Measurements from ENCODE around the gene GHRHR.

The GHRHR gene

GRCh38 chr7:30968747-30969603, 5.2 kb downstream of the GHRHR start:
- no peaks in the 10 kb centered on the region for H3K36me3 ChIP-seq (ENCODE audit: control insufficient read depth in 2 of 2, insufficient read depth in 2 of 2, low read length in 2 of 2)
- H3K9ac ChIP-seq (ENCODE audit: low read length in 2 of 2), result no peak overlapping the region
- H3K4me3 ChIP-seq (ENCODE audit: low read length in 2 of 2), result no peak overlapping the region
- no peaks in the 10 kb centered on the region for H3K9me3 ChIP-seq (ENCODE audit: control insufficient read depth in 2 of 2, low read length in 2 of 2)
- peaks cover 2 to 9% of the 10 kb centered on the region in 2 donors for H3K27me3 ChIP-seq (ENCODE audit: control insufficient read depth in 1 of 2, insufficient read depth in 2 of 2, low read length in 2 of 2)
- no peaks in the 10 kb centered on the region for H3K4me1 ChIP-seq (ENCODE audit: control insufficient read depth, insufficient read depth, low read length)
- no peak overlapping the region for H3K27ac ChIP-seq (ENCODE audit: low read length)

- H3K36me3 ChIP-seq (ENCODE audit: control insufficient read depth in 2 of 2, insufficient read depth in 2 of 2, low read length in 2 of 2), result no peaks in the 10 kb centered on the region
- H3K4me1 ChIP-seq (ENCODE audit: control insufficient read depth, insufficient read depth, low read length), result peaks cover 3% of the 10 kb centered on the region
- H3K27ac ChIP-seq (ENCODE audit: low read length), result no peak overlapping the region
- peaks cover 2 to 9% of the 10 kb centered on the region in 2 donors for H3K27me3 ChIP-seq (ENCODE audit: control insufficient read depth in 1 of 2, insufficient read depth in 2 of 2, low read length in 2 of 2)
- no peak overlapping the region for H3K9ac ChIP-seq (ENCODE audit: low read length in 2 of 2)
- no peaks in the 10 kb centered on the region for H3K9me3 ChIP-seq (ENCODE audit: control insufficient read depth in 2 of 2, low read length in 2 of 2)
- no peak overlapping the region for H3K4me3 ChIP-seq (ENCODE audit: low read length in 2 of 2)
Observed at GRCh38 chr7:30969604-30969970, 5.8 kb downstream of the GHRHR start.

GRCh38 chr7:30970074-30970473, 6.3 kb downstream of the GHRHR start:
- Histone ChIP-seq H3K27ac (ENCODE audit: low read length) (no peak overlapping the region), H3K4me3 (ENCODE audit: low read length in 2 of 2) (no peak overlapping the region), H3K9ac (ENCODE audit: low read length in 2 of 2) (no peak overlapping the region), H3K36me3 (ENCODE audit: control insufficient read depth in 2 of 2, insufficient read depth in 2 of 2, low read length in 2 of 2) (no peaks in the 10 kb centered on the region), H3K27me3 (ENCODE audit: control insufficient read depth in 1 of 2, insufficient read depth in 2 of 2, low read length in 2 of 2) (peaks cover 2 to 9% of the 10 kb centered on the region in 2 donors), H3K9me3 (ENCODE audit: control insufficient read depth in 2 of 2, low read length in 2 of 2) (no peaks in the 10 kb centered on the region), H3K4me1 (ENCODE audit: control insufficient read depth, insufficient read depth, low read length) (peaks cover 6% of the 10 kb centered on the region)

- H3K4me3 ChIP-seq (ENCODE audit: low read length in 2 of 2), result no peak overlapping the region
- H3K36me3 ChIP-seq (ENCODE audit: control insufficient read depth in 2 of 2, insufficient read depth in 2 of 2, low read length in 2 of 2), result no peaks in the 10 kb centered on the region
- H3K9me3 ChIP-seq (ENCODE audit: control insufficient read depth in 2 of 2, low read length in 2 of 2), result no peaks in the 10 kb centered on the region
- H3K27me3 ChIP-seq (ENCODE audit: control insufficient read depth in 1 of 2, insufficient read depth in 2 of 2, low read length in 2 of 2), result peaks cover 2 to 8% of the 10 kb centered on the region in 2 donors
- peaks cover 6% of the 10 kb centered on the region for H3K4me1 ChIP-seq (ENCODE audit: control insufficient read depth, insufficient read depth, low read length)
- no peak overlapping the region for H3K27ac ChIP-seq (ENCODE audit: low read length)
- no peak overlapping the region for H3K9ac ChIP-seq (ENCODE audit: low read length in 2 of 2)
Observed at GRCh38 chr7:30970594-30971094, 6.9 kb downstream of the GHRHR start.

GRCh38 chr7:30971440-30971839, 7.7 kb downstream of the GHRHR start:
- Histone ChIP-seq H3K9me3 (ENCODE audit: control insufficient read depth in 2 of 2, low read length in 2 of 2) (no peaks in the 10 kb centered on the region), H3K27ac (ENCODE audit: low read length) (no peak overlapping the region), H3K36me3 (ENCODE audit: control insufficient read depth in 2 of 2, insufficient read depth in 2 of 2, low read length in 2 of 2) (no peaks in the 10 kb centered on the region), H3K9ac (ENCODE audit: low read length in 2 of 2) (no peak overlapping the region), H3K4me1 (ENCODE audit: control insufficient read depth, insufficient read depth, low read length) (peaks cover 6% of the 10 kb centered on the region), H3K4me3 (ENCODE audit: low read length in 2 of 2) (no peak overlapping the region), H3K27me3 (ENCODE audit: control insufficient read depth in 1 of 2, insufficient read depth in 2 of 2, low read length in 2 of 2) (peaks cover 2 to 7% of the 10 kb centered on the region in 2 donors)

GRCh38 chr7:30971840-30972563, 8.2 kb downstream of the GHRHR start:
- Histone ChIP-seq H3K36me3 (ENCODE audit: control insufficient read depth in 2 of 2, insufficient read depth in 2 of 2, low read length in 2 of 2) (no peaks in the 10 kb centered on the region), H3K9ac (ENCODE audit: low read length in 2 of 2) (no peak overlapping the region), H3K9me3 (ENCODE audit: control insufficient read depth in 2 of 2, low read length in 2 of 2) (no peaks in the 10 kb centered on the region), H3K27me3 (ENCODE audit: control insufficient read depth in 1 of 2, insufficient read depth in 2 of 2, low read length in 2 of 2) (peaks cover 2 to 7% of the 10 kb centered on the region in 2 donors), H3K27ac (ENCODE audit: low read length) (no peak overlapping the region), H3K4me3 (ENCODE audit: low read length in 2 of 2) (no peak overlapping the region), H3K4me1 (ENCODE audit: control insufficient read depth, insufficient read depth, low read length) (peaks cover 6% of the 10 kb centered on the region)

GRCh38 chr7:30973292-30973691, 9.5 kb downstream of the GHRHR start:
- Histone ChIP-seq H3K27me3 (ENCODE audit: control insufficient read depth in 1 of 2, insufficient read depth in 2 of 2, low read length in 2 of 2) (peaks cover 2 to 11% of the 10 kb centered on the region in 2 donors), H3K36me3 (ENCODE audit: control insufficient read depth in 2 of 2, insufficient read depth in 2 of 2, low read length in 2 of 2) (no peaks in the 10 kb centered on the region)

GRCh38 chr7:30973791-30974604, 10.2 kb downstream of the GHRHR start:
- no peak overlapping the region for H3K9ac ChIP-seq (ENCODE audit: low read length in 2 of 2)
- peaks cover 2 to 11% of the 10 kb centered on the region in 2 donors for H3K27me3 ChIP-seq (ENCODE audit: control insufficient read depth in 1 of 2, insufficient read depth in 2 of 2, low read length in 2 of 2)
- no peak overlapping the region for H3K27ac ChIP-seq (ENCODE audit: low read length)
- H3K4me1 ChIP-seq (ENCODE audit: control insufficient read depth, insufficient read depth, low read length), result peaks cover 6% of the 10 kb centered on the region
- no peak overlapping the region for H3K4me3 ChIP-seq (ENCODE audit: low read length in 2 of 2)
- no peaks in the 10 kb centered on the region for H3K9me3 ChIP-seq (ENCODE audit: control insufficient read depth in 2 of 2, low read length in 2 of 2)
- H3K36me3 ChIP-seq (ENCODE audit: control insufficient read depth in 2 of 2, insufficient read depth in 2 of 2, low read length in 2 of 2), result no peaks in the 10 kb centered on the region

More at GRCh38 chr7:30973292-30973691, 9.5 kb downstream of the GHRHR start:
- peaks cover 6% of the 10 kb centered on the region for H3K4me1 ChIP-seq (ENCODE audit: control insufficient read depth, insufficient read depth, low read length)
- no peak overlapping the region for H3K4me3 ChIP-seq (ENCODE audit: low read length in 2 of 2)
- no peaks in the 10 kb centered on the region for H3K9me3 ChIP-seq (ENCODE audit: control insufficient read depth in 2 of 2, low read length in 2 of 2)
- no peak overlapping the region for H3K27ac ChIP-seq (ENCODE audit: low read length)
- no peak overlapping the region for H3K9ac ChIP-seq (ENCODE audit: low read length in 2 of 2)

GRCh38 chr7:30974605-30975255, 11.0 kb downstream of the GHRHR start:
- H3K9ac ChIP-seq (ENCODE audit: low read length in 2 of 2), result no peak overlapping the region
- peaks cover 2 to 13% of the 10 kb centered on the region in 2 donors for H3K27me3 ChIP-seq (ENCODE audit: control insufficient read depth in 1 of 2, insufficient read depth in 2 of 2, low read length in 2 of 2)
- H3K36me3 ChIP-seq (ENCODE audit: control insufficient read depth in 2 of 2, insufficient read depth in 2 of 2, low read length in 2 of 2), result no peaks in the 10 kb centered on the region
- no peaks in the 10 kb centered on the region for H3K9me3 ChIP-seq (ENCODE audit: control insufficient read depth in 2 of 2, low read length in 2 of 2)
- no peak overlapping the region for H3K27ac ChIP-seq (ENCODE audit: low read length)
- peaks cover 6% of the 10 kb centered on the region for H3K4me1 ChIP-seq (ENCODE audit: control insufficient read depth, insufficient read depth, low read length)
- no peak overlapping the region for H3K4me3 ChIP-seq (ENCODE audit: low read length in 2 of 2)

Measured in stomach smooth muscle (tissue), 2 donors.